Cardiac muscle cell (in vitro differentiated cells and primary cell): ENCODE results near the gene TMEM97. TPM values are rescaled to one million over a fixed set of nuclear protein-coding genes. Genes with fewer than 3 reads are reported as not detected.

Experiments used
- DNase-seq, 2 donors: peaks; one replicate each; pipeline versions ENCODE4 v3.0.0 to v3.0.0-alpha.2; 2010 to 2017; ENCODE audit warnings: low read depth in 1 of 2, low spot score in 1 of 2
- H3K27ac ChIP-seq: fragments of 200-600 bp; sonication (generic); 2 replicates; pipeline ENCODE4 v1.5.1; 2016
- H3K27me3 ChIP-seq: fragments of 200-600 bp; sonication (generic); 2 replicates; pipeline ENCODE4 v1.6.0; 2016; ENCODE audit warnings: control low read depth
- H3K36me3 ChIP-seq: fragments of 200-600 bp; sonication (generic); 2 replicates; pipeline ENCODE4 v1.5.1; 2016; ENCODE audit warnings: control low read depth
- H3K4me1 ChIP-seq: fragments of 200-600 bp; sonication (generic); 2 replicates; pipeline ENCODE4 v1.8.1; 2017; ENCODE audit warnings: low read depth, mild to moderate bottlenecking, mixed run types
- H3K4me3 ChIP-seq: fragments of 200-600 bp; sonication (generic); 2 replicates; pipeline ENCODE4 v1.5.1; 2016; ENCODE audit warnings: mild to moderate bottlenecking
- H3K9me3 ChIP-seq: fragments of 200-600 bp; sonication (generic); 2 replicates; pipeline ENCODE4 v1.5.1; 2017; ENCODE audit warnings: low read depth, mild to moderate bottlenecking, control low read depth
- polyA plus RNA-seq: library from polyadenylated mRNA; unstranded; fragments of >200 nt; fragmentation: Nextera tagmentation; extraction: Ambion mirVana; gene quantifications from 2 replicates; pipeline ENCODE4 v1.2.1, GENCODE V29; 2016
- total RNA-seq: library from RNA; depleted of rRNA; stranded (reverse); fragments of >200 nt; gene quantifications from 2 replicates; pipeline ENCODE4 v1.2.3, GENCODE V29; 2016
- TF ChIP-seq, protein P1 (sequence below): IDR thresholded peaks from 2 replicates; pipeline ENCODE4 v1.5.1; 2012; ENCODE audit warnings: low read depth, mild to moderate bottlenecking, low read length

Gene TMEM97
- total and polyA plus RNA-seq, 2 experiments from 2014 or later: 40.3 to 140 TPM

DNA sequence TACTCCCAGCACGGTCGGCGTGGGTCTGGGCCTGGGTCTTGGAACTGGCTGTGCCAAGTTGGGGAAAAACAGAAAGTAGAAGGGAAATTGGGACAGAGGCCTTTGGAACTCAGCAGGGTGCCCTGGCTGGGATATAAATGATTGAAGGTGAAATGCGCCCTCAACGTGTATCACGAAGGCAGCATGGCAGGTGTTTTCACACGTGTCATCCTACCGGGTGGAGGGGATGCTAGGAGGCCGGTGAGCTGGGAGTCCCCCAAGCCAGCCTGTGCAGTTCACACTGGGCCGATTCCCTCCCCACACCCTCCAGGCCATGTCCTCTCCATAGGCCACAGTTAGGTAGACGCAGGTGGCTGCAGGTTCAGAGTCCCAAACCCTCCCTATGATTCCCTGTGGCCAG lies 22.5 kb downstream of the TMEM97 start:
- TF ChIP-seq, protein P1, sequence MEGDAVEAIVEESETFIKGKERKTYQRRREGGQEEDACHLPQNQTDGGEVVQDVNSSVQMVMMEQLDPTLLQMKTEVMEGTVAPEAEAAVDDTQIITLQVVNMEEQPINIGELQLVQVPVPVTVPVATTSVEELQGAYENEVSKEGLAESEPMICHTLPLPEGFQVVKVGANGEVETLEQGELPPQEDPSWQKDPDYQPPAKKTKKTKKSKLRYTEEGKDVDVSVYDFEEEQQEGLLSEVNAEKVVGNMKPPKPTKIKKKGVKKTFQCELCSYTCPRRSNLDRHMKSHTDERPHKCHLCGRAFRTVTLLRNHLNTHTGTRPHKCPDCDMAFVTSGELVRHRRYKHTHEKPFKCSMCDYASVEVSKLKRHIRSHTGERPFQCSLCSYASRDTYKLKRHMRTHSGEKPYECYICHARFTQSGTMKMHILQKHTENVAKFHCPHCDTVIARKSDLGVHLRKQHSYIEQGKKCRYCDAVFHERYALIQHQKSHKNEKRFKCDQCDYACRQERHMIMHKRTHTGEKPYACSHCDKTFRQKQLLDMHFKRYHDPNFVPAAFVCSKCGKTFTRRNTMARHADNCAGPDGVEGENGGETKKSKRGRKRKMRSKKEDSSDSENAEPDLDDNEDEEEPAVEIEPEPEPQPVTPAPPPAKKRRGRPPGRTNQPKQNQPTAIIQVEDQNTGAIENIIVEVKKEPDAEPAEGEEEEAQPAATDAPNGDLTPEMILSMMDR: no peak
- DNase-seq: no peak
- no peaks in the 10 kb centered on the region for H3K9me3 ChIP-seq
- H3K36me3 ChIP-seq: peaks cover 41% of the 10 kb centered on the region
- no peaks in the 10 kb centered on the region for H3K4me1 ChIP-seq
- no peak overlapping the region for H3K4me3 ChIP-seq
- H3K27me3 ChIP-seq: no peaks in the 10 kb centered on the region
- no peak overlapping the region for H3K27ac ChIP-seq

DNA sequence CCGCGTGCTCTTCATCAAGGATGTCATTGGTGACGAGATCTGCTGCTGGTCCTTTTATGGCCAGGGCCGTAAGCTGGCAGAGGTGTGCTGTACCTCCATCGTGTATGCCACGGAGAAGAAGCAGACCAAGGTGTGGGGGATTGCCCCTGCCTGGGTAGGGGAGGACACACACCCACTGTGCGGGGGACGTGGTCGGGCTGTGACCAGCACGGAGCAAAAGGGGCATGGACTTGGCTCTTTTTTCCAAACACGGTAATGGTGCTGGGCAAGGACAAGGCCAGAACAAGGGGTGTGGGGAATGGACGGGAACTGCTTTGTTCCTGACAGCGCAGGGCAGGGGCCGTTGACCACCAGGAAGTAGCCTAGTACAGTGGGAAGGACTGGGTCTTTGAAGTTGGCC lies 23.3 kb downstream of the TMEM97 start:
- Histone ChIP-seq H3K4me1 (peaks cover 2% of the 10 kb centered on the region), H3K9me3 (no peaks in the 10 kb centered on the region), H3K36me3 (peaks cover 41% of the 10 kb centered on the region), H3K27me3 (no peaks in the 10 kb centered on the region), H3K27ac (no peak overlapping the region), H3K4me3 (no peak overlapping the region)
- TF ChIP-seq, protein P1: no peak
- DNase-seq: no peak

DNA sequence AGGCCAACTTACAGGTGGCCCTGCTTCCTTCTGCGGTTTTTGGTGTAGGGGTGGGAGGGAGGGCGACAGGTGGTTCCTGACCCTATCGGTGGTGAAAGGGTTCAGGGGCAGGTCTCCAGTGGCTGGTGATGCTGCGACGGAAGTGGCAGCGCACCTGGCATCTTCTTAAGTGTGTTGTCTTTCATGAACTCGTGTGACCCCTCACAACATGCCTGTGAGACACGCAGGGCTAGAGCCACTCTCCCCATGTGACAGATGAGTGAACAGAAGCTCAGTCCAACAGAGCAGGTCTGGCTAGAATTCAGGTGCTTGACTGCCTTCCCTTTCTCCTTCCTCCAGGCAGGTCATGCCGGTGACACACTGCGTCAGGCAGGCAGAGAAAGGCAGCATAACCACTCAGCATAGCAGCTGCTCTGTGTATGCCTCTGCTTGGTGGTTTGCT lies 24.5 kb downstream of the TMEM97 start:
- Histone ChIP-seq H3K9me3 (no peaks in the 10 kb centered on the region), H3K4me3 (no peak overlapping the region), H3K36me3 (peaks cover 50% of the 10 kb centered on the region), H3K27me3 (no peaks in the 10 kb centered on the region), H3K27ac (peak overlapping the region; percentile 53), H3K4me1 (peaks cover 2% of the 10 kb centered on the region)
- TF ChIP-seq, protein P1: no peak
- DNase-seq: no peak

DNA sequence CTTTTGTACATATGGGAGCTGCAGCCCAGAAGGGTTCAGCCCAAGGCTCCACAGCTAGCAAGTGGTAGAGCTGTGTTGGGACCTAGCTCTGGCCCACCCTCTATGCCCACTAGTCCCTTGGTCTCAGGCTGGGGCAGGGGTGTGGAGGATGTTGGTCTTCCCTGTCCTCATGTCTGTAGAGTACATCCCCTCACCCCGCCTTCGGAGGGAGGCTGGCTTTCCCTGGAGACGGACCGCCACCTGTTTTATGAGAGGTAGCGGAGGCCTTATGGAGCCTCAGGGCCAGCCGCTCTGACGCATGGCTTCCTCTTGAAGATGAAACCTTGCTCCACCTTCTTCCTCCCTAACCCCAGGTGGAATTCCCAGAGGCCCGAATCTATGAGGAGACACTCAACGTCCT lies 25.0 kb downstream of the TMEM97 start:
- Histone ChIP-seq H3K27ac (peak overlapping the region; percentile 53), H3K4me3 (no peak overlapping the region), H3K4me1 (peaks cover 2% of the 10 kb centered on the region), H3K36me3 (peaks cover 54% of the 10 kb centered on the region), H3K9me3 (no peaks in the 10 kb centered on the region), H3K27me3 (no peaks in the 10 kb centered on the region)
- TF ChIP-seq, protein P1: no peak
- no peak for DNase-seq

DNA sequence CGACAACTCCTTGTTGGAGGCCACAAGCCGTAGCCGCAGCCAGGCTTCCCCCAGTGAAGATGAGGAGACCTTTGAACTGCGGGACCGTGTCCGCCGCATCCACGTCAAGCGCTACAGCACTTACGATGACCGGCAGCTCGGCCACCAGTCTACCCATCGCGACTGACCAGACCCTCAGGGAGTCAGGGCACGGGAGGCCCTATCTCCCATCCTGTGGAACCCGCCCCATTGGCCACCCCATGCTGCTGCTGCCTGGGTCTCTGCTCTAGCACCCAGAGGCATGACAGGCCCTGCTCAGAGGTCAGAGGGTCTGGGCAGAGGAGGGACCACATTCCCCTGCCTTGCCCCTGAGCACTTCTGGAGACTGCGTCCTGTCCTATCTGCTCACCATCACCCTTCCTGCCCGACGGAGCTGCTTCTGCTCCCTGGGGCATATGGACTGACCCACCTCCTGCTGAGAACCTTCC lies 25.5 kb downstream of the TMEM97 start:
- no peak overlapping the region for H3K4me3 ChIP-seq
- no peaks in the 10 kb centered on the region for H3K27me3 ChIP-seq
- H3K36me3 ChIP-seq: peaks cover 55% of the 10 kb centered on the region
- H3K9me3 ChIP-seq: no peaks in the 10 kb centered on the region
- H3K4me1 ChIP-seq: peaks cover 2% of the 10 kb centered on the region
- DNase-seq: no peak
- H3K27ac ChIP-seq: peak overlapping the region; percentile 88
- TF ChIP-seq, protein P1: no peak
